CD4-positive, alpha-beta T cell (primary cell): ENCODE results near the gene OXCT1. TPM values are rescaled to one million over a fixed set of nuclear protein-coding genes. Genes with fewer than 3 reads are reported as not detected.
"Not testable (repeated sequence)": the region's sequence is repeated elsewhere in the genome, so short reads cannot be mapped to it uniquely, and the experiment has no call there.

Source experiments
- ATAC-seq: fragments of 200-7000 bp; cut with Tn5 transposase; one replicate; pipeline ENCODE4 v1.10.0; 2022; ENCODE audit warnings: mild to moderate bottlenecking; ENCODE audit not compliant: poor library complexity
- CTCF ChIA-PET: fragments of 350-600 bp; sonication (Branson Sonifier 250); formaldehyde crosslinking; loops from one replicate; lab custom pipeline; 2021; ENCODE audit warnings: antibody characterized with exemption, inconsistent platforms; lab: Charles Lee
- POLR2A ChIA-PET: fragments of 350-600 bp; sonication (Branson Sonifier 250); formaldehyde crosslinking; loops from one replicate; lab custom pipeline; 2021; ENCODE audit warnings: antibody characterized with exemption, inconsistent platforms; lab: Charles Lee
- DNase-seq, 14 experiments: peaks; one replicate each; pipeline ENCODE4 v3.0.0-alpha.2; 2013 to 2020; ENCODE audit warnings: mixed read lengths in 2 of 14
- H3K27ac ChIP-seq, 2 donors: one replicate each; pipeline versions ENCODE4 v1.5.1 to v1.7.0; 2013; ENCODE audit warnings: low read length in 2 of 2, low read depth in 1 of 2, mild to moderate bottlenecking in 1 of 2
- H3K27me3 ChIP-seq, 2 experiments: 1 replicate in 1 of 2; 2 replicates in 1 of 2; pipeline versions ENCODE4 v1.6.1 to v1.7.0; 2013; ENCODE audit warnings: low read length in 2 of 2, control low read depth in 1 of 2, mild to moderate bottlenecking in 1 of 2, moderate library complexity in 1 of 2; ENCODE audit not compliant: insufficient read depth in 2 of 2, control insufficient read depth in 1 of 2
- H3K36me3 ChIP-seq: one replicate; pipeline ENCODE4 v1.6.1; 2013; ENCODE audit warnings: low read length, control low read depth; ENCODE audit not compliant: insufficient read depth
- H3K4me1 ChIP-seq: one replicate; pipeline ENCODE4 v1.6.1; 2013; ENCODE audit warnings: low read length, control low read depth; ENCODE audit not compliant: insufficient read depth
- H3K4me3 ChIP-seq: one replicate; pipeline ENCODE4 v1.5.1; 2013; ENCODE audit warnings: mild to moderate bottlenecking, low read length, moderate library complexity
- H3K9me3 ChIP-seq, 2 experiments: 1 replicate in 1 of 2; 2 replicates in 1 of 2; pipeline versions ENCODE4 v1.6.1 to v1.7.0; 2013; ENCODE audit warnings: low read length in 2 of 2, mild to moderate bottlenecking in 2 of 2, control low read depth in 1 of 2, moderate library complexity in 1 of 2; ENCODE audit not compliant: control insufficient read depth in 1 of 2, insufficient read depth in 1 of 2
- H3K27ac Mint-ChIP-seq: one replicate; pipeline ENCODE4 v1.8.0; 2020; ENCODE audit warnings: mixed read lengths
- H3K27me3 Mint-ChIP-seq: one replicate; pipeline ENCODE4 v1.8.0; 2021; ENCODE audit warnings: mixed read lengths
- H3K36me3 Mint-ChIP-seq: one replicate; pipeline ENCODE4 v1.8.0; 2021; ENCODE audit warnings: low read depth, mixed read lengths
- H3K4me1 Mint-ChIP-seq: one replicate; pipeline ENCODE4 v1.8.0; 2021; ENCODE audit warnings: low read depth, mixed read lengths
- H3K4me3 Mint-ChIP-seq: one replicate; pipeline ENCODE4 v1.8.0; 2020; ENCODE audit warnings: mild to moderate bottlenecking, mixed read lengths
- H3K9me3 Mint-ChIP-seq: one replicate; pipeline ENCODE4 v1.8.0; 2020; ENCODE audit warnings: mixed read lengths
- CTCF ChIP-seq: fragments of 200-600 bp; IDR thresholded peaks from one replicate; pipeline ENCODE4 v1.8.0; 2022; ENCODE audit warnings: antibody characterized with exemption, mild to moderate bottlenecking
- intact Hi-C, 2 experiments: fragments of 100-400 bp; cut with DNase I in 1 of 2; cut with micrococcal nuclease in 1 of 2; formaldehyde crosslinking; loops; one replicate each; pipeline versions ENCODE4 v1.15.1 to v1.9.0; 2023 to 2025; cut with DNase I, micrococcal nuclease
- total RNA-seq, 174 experiments: library from RNA in 2 of 174; stranded (reverse) in 2 of 174; gene quantifications; one replicate each; pipeline ENCODE4 v1.2.3 and lab custom pipeline; 2021 to 2026

OXCT1 gene
- total RNA-seq, 2 experiments from 2014 or later: 14.7 to 15.3 TPM

GRCh38 chr5:41736641-41737040, 133.6 kb downstream of the OXCT1 start:
- ATAC-seq (no peak), DNase-seq (no peak)
- TF ChIP-seq CTCF: no peak
- H3K4me1 ChIP-seq: no peaks in the 10 kb centered on the region
- intact Hi-C loops: no loop called here
- Mint-ChIP-seq H3K36me3 (peaks cover 89% of the 10 kb centered on the region), H3K27me3 (no peaks in the 10 kb centered on the region), H3K4me3 (no peak overlapping the region), H3K4me1 (no peaks in the 10 kb centered on the region), H3K9me3 (no peaks in the 10 kb centered on the region), H3K27ac (no peak overlapping the region)
- POLR2A ChIA-PET: no interaction called here
- no peak overlapping the region for H3K4me3 ChIP-seq
- CTCF ChIA-PET: no interaction called here
- H3K36me3 ChIP-seq: peaks cover 40% of the 10 kb centered on the region
- H3K27ac ChIP-seq: no peak overlapping the region
- no peaks in the 10 kb centered on the region for H3K9me3 ChIP-seq
- H3K27me3 ChIP-seq: no peaks in the 10 kb centered on the region

- ChIA-PET POLR2A (no interaction called here), CTCF (interaction anchor here (1.8 kb wide), 1 partner anchor 9 kb away, joined by 4 read pairs; no protein-coding TSS in a partner anchor)
- Histone ChIP-seq H3K27me3 (no peaks in the 10 kb centered on the region), H3K9me3 (no peaks in the 10 kb centered on the region), H3K36me3 (peaks cover 45% of the 10 kb centered on the region), H3K4me1 (no peaks in the 10 kb centered on the region), H3K4me3 (no peak overlapping the region), H3K27ac (no peak overlapping the region)
- Mint-ChIP-seq H3K4me1 (no peaks in the 10 kb centered on the region), H3K9me3 (no peaks in the 10 kb centered on the region), H3K4me3 (no peak overlapping the region), H3K27me3 (no peaks in the 10 kb centered on the region), H3K27ac (no peak overlapping the region), H3K36me3 (peaks cover 89% of the 10 kb centered on the region)
- ATAC-seq (no peak), DNase-seq (no peak)
- intact Hi-C loops: no loop called here
- TF ChIP-seq CTCF: no peak
Measured at GRCh38 chr5:41735213-41735612, 135.0 kb downstream of the OXCT1 start.

- H3K27ac Mint-ChIP-seq, CTCF ChIA-PET, H3K4me1 Mint-ChIP-seq, intact Hi-C loops, H3K4me3 ChIP-seq, ATAC-seq, H3K9me3 ChIP-seq, H3K4me3 Mint-ChIP-seq, DNase-seq, H3K4me1 ChIP-seq, H3K27me3 Mint-ChIP-seq, H3K27ac ChIP-seq, POLR2A ChIA-PET, H3K9me3 Mint-ChIP-seq, H3K27me3 ChIP-seq: not testable (repeated sequence)
- peaks cover 58% of the 10 kb centered on the region for H3K36me3 Mint-ChIP-seq
- peaks cover 10% of the 10 kb centered on the region for H3K36me3 ChIP-seq
Measured at GRCh38 chr5:41729381-41729780, 140.8 kb downstream of the OXCT1 start.

- no peak overlapping the region for H3K4me3 Mint-ChIP-seq
- no peaks in the 10 kb centered on the region for H3K9me3 Mint-ChIP-seq
Measured at GRCh38 chr5:41728281-41728680, 141.9 kb downstream of the OXCT1 start.

More at GRCh38 chr5:41728281-41728680, 141.9 kb downstream of the OXCT1 start:
- POLR2A ChIA-PET: no interaction called here
- Histone ChIP-seq H3K4me3 (no peak overlapping the region), H3K4me1 (no peaks in the 10 kb centered on the region), H3K36me3 (peaks cover 10% of the 10 kb centered on the region), H3K9me3 (no peaks in the 10 kb centered on the region), H3K27ac (no peak overlapping the region), H3K27me3 (no peaks in the 10 kb centered on the region)
- intact Hi-C loops: no loop called here
- DNase-seq: no peak
- Mint-ChIP-seq H3K27ac (no peak overlapping the region), H3K27me3 (no peaks in the 10 kb centered on the region), H3K4me1 (no peaks in the 10 kb centered on the region), H3K36me3 (peaks cover 51% of the 10 kb centered on the region)
- no peak for TF ChIP-seq CTCF
- no peak for ATAC-seq
- CTCF ChIA-PET: no interaction called here
